HepG2 (cell line): ENCODE results near the gene COL5A1. TPM values are rescaled to one million over a fixed set of nuclear protein-coding genes. Genes with fewer than 3 reads are reported as not detected.

ENCODE experiments used
- ATAC-seq: fragments of 200-7000 bp; cut with Tn5 transposase; 3 replicates; pipeline ENCODE4 v1.9.1; 2020; ENCODE audit warnings: mild to moderate bottlenecking, moderate library complexity
- BruUV-seq: library from RNA; stranded (reverse); fragments of 400-500 nt; replicated peaks from 2 replicates; lab custom pipeline; 2021; lab: Mats Ljungman, UMichigan
- CTCF ChIA-PET: fragments of 300-600 bp; formaldehyde crosslinking; extraction: SDS; loops from one replicate; lab custom pipeline; 2021; ENCODE audit warnings: low total read pairs, inconsistent platforms, low intra/inter-chr PET ratio; lab: Yijun Ruan, JAX
- POLR2A ChIA-PET: fragments of 350-600 bp; sonication (Branson Sonifier 250); formaldehyde crosslinking; loops from one replicate; lab custom pipeline; 2020; ENCODE audit warnings: antibody characterized with exemption, inconsistent platforms; lab: Yijun Ruan, JAX
- DNase-seq: peaks from one replicate; pipeline ENCODE4 v3.0.0-alpha.2; 2015; ENCODE audit warnings: low spot score
- FAIRE-seq: peaks from 3 replicates; lab custom pipeline; 2011; peaks lifted over from hg19 to GRCh38; lab: Jason Lieb, UNC
- H2AFZ ChIP-seq: one replicate; pipeline ENCODE4 v1.6.1; 2011; ENCODE audit warnings: low read length, inconsistent platforms
- H3K27ac ChIP-seq: fragments of 300-600 bp; 3 replicates; pipeline ENCODE4 v1.8.0; 2011; ENCODE audit warnings: mixed run types, mild to moderate bottlenecking, mixed read lengths, low read length, inconsistent platforms; ENCODE audit not compliant: insufficient read depth; ENCODE audit errors: extremely low read length
- H3K27me3 ChIP-seq, 2 experiments: fragments of 200-600 bp in 1 of 2; 2 replicates in 1 of 2; 3 replicates in 1 of 2; pipeline versions ENCODE4 v1.6.0 to v1.8.0; 2011; ENCODE audit warnings: low read length in 2 of 2, mild to moderate bottlenecking in 2 of 2, moderate library complexity in 2 of 2, inconsistent platforms in 1 of 2; ENCODE audit not compliant: insufficient read depth in 2 of 2, control insufficient read depth in 1 of 2
- H3K36me3 ChIP-seq, 2 experiments: fragments of 200-600 bp in 1 of 2; replicated peaks in 1 of 2; 2 replicates in 1 of 2; 3 replicates in 1 of 2; pipeline versions ENCODE4 v1.5.1 to v1.8.0; 2011; ENCODE audit warnings: low read length in 2 of 2, inconsistent platforms in 1 of 2; ENCODE audit not compliant: insufficient read depth in 2 of 2, control insufficient read depth in 1 of 2
- H3K4me1 ChIP-seq: 2 replicates; pipeline ENCODE4 v1.5.1; 2012; ENCODE audit warnings: low read length, inconsistent platforms; ENCODE audit not compliant: insufficient read depth
- H3K4me2 ChIP-seq: 2 replicates; pipeline ENCODE4 v1.6.0; 2011; ENCODE audit warnings: low read depth, low read length, inconsistent platforms
- H3K4me3 ChIP-seq, 3 experiments: fragments of 200-600 bp in 1 of 3; sonication (generic), shearing (Covaris generic) in 1 of 3; replicated peaks in 1 of 3; 2 replicates each; pipeline ENCODE4 v1.5.1; 2011 to 2016; ENCODE audit warnings: low read length in 3 of 3, inconsistent platforms in 2 of 3, low read depth in 2 of 3, mild to moderate bottlenecking in 2 of 3, control low read depth in 1 of 3, mixed read lengths in 1 of 3; ENCODE audit not compliant: insufficient read depth in 1 of 3
- H3K79me2 ChIP-seq: one replicate; pipeline ENCODE4 v1.6.1; 2011; ENCODE audit warnings: low read length, inconsistent platforms; ENCODE audit not compliant: insufficient read depth
- H3K9ac ChIP-seq: 2 replicates; pipeline ENCODE4 v1.6.0; 2011; ENCODE audit warnings: mild to moderate bottlenecking, low read depth, low read length, inconsistent platforms; ENCODE audit not compliant: insufficient read depth
- H3K9me3 ChIP-seq: 2 replicates; pipeline ENCODE4 v1.5.1; 2012; ENCODE audit warnings: mild to moderate bottlenecking, low read length
- H4K20me1 ChIP-seq: 2 replicates; pipeline ENCODE4 v1.6.0; 2011; ENCODE audit warnings: inconsistent platforms, mild to moderate bottlenecking, low read length, moderate library complexity; ENCODE audit not compliant: insufficient read depth
- NCOR1 ChIP-seq: fragments of 200-600 bp; sonication (generic); IDR thresholded peaks from 2 replicates; pipeline ENCODE4 v1.7.0; 2017; ENCODE audit warnings: antibody characterized with exemption, low read length, borderline replicate concordance
- TAF15 ChIP-seq: fragments of 200-400 bp; formaldehyde crosslinking; IDR thresholded peaks from one replicate; pipeline ENCODE4 v1.6.1; 2018; ENCODE audit warnings: mild to moderate bottlenecking, low read depth, low read length; ENCODE audit not compliant: poor library complexity, severe bottlenecking
- TP53 ChIP-seq: sonication (generic); formaldehyde crosslinking; conservative IDR thresholded peaks from 2 replicates; pipeline ENCODE4 v1.4.0; 2020; ENCODE audit warnings: missing genetic modification reagents
- ZNF101 ChIP-seq: sonication (generic); formaldehyde crosslinking; IDR thresholded peaks from 2 replicates; pipeline ENCODE4 v1.4.0; 2020; ENCODE audit warnings: mild to moderate bottlenecking, low read depth, missing genetic modification reagents, borderline replicate concordance
- WGBS: methylation state at CpG from one replicate; pipeline ENCODE4 v1.1.6; 2017; ENCODE audit warnings: low lambda C conversion rate; 5-methylcytosine and 5-hydroxymethylcytosine counted together
- in situ Hi-C: cut with HindIII; loops from 2 replicates; pipeline ENCODE4 v1.10.0; 2017; ENCODE audit warnings: low pct_unique_long_range_greater_than_20kb; ENCODE audit not compliant: extremely low pct_ligation_motif_present
- intact Hi-C: fragments of 100-400 bp; cut with micrococcal nuclease; formaldehyde crosslinking; loops from one replicate; pipeline ENCODE4 v1.10.0; 2022; ENCODE audit not compliant: unreplicated experiment
- polyA plus RNA-seq, 8 experiments: library from polyadenylated mRNA; depleted of rRNA in 3 of 8; stranded (reverse) in 7 of 8; unstranded in 1 of 8; fragments of >200 nt; fragmentation: Illumina TruSeq in 4 of 8; extraction: Trizol in 4 of 8; gene quantifications; 2 replicates each; pipeline versions ENCODE4 v1.2.1 to v1.2.3, GENCODE V29; 2011 to 2016; ENCODE audit warnings: low read depth in 4 of 8, missing spikeins in 1 of 8, mixed read lengths in 1 of 8; ENCODE audit not compliant: insufficient read depth in 1 of 8
- total RNA-seq, 5 experiments: library from RNA; depleted of rRNA; stranded (reverse); fragments of >200 nt; fragmentation: Illumina TruSeq; extraction: Trizol; gene quantifications; 2 replicates each; pipeline ENCODE4 v1.2.3, GENCODE V29; 2016; ENCODE audit warnings: low read depth in 1 of 5
- TF ChIP-seq, protein P1 (sequence below): conservative IDR thresholded peaks from 2 replicates; pipeline ENCODE4 v1.6.1; 2018; ENCODE audit warnings: missing genetic modification reagents
- TF ChIP-seq, protein P2 (sequence below): IDR thresholded peaks from 2 replicates; pipeline ENCODE4 v1.6.1; 2016; ENCODE audit warnings: low read depth

COL5A1 gene
- total and polyA plus RNA-seq, 2 of the 13 experiments (the other 11 are each of a cell fraction or from before 2014, with no cell fraction given) = not detected

DNA sequence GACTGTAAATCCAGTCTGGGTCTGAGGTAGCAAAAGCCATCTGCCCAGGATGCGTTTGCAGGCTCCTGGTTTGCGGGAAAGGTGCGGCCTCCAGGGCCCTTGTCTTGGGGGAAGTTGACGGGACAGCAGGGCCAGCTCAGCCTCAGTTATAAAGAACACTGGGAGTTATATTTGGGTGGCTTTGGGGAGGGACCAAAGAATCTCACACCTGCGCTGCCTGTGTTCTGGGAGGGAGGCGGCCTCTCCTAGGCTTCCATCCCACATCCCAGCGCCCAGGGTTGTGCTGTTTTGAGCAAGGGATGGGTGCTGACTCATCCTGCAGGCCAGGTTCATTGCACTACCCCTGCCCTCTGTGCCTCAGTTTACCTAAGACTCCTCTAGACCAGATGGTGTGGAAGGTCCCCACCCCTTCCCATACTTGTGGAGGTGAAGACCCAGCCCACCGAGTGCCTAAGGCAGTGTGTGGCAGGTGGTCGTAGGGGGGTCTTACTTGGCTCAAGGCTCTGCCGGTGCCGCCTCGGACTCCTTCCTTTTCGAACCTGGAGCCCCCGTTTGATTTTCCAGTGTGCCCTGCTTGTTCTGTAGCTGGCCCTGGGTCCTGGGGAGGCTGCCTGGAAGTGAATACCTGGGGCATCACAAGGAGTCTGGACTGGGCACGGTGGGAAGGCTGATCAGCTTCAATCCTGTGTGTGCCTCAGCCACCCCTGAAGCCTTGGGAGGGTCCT, 199.7 kb downstream of the COL5A1 start:
- ATAC-seq (no peak), DNase-seq (no peak), FAIRE-seq (no peak)
- intact Hi-C loops = no loop called here
- H2AFZ ChIP-seq = no peak overlapping the region
- no peak overlapping the region for H3K9ac ChIP-seq
- no peaks in the 10 kb centered on the region for H3K4me1 ChIP-seq
- POLR2A ChIA-PET = no interaction called here
- H3K36me3 ChIP-seq = no peaks in the 10 kb centered on the region
- CTCF ChIA-PET = no interaction called here
- BruUV-seq = no TSS peak
- H4K20me1 ChIP-seq = no peaks in the 10 kb centered on the region
- H3K4me2 ChIP-seq = no peak overlapping the region
- WGBS = 15% methylated on average over 8 of the region's 15 CpGs
- no peaks in the 10 kb centered on the region for H3K9me3 ChIP-seq
- H3K4me3 ChIP-seq = no peak overlapping the region
- H3K79me2 ChIP-seq = no peaks in the 10 kb centered on the region
- peaks cover 12 to 90% of the 10 kb centered on the region in 2 experiments for H3K27me3 ChIP-seq
- no peak overlapping the region for H3K27ac ChIP-seq
- in situ Hi-C loops = no loop called here
- no peak for TF ChIP-seq TP53 (CRISPR knock-in tag)
- TF ChIP-seq ZNF101 (CRISPR knock-in tag) = no peak
- TF ChIP-seq, protein P1, sequence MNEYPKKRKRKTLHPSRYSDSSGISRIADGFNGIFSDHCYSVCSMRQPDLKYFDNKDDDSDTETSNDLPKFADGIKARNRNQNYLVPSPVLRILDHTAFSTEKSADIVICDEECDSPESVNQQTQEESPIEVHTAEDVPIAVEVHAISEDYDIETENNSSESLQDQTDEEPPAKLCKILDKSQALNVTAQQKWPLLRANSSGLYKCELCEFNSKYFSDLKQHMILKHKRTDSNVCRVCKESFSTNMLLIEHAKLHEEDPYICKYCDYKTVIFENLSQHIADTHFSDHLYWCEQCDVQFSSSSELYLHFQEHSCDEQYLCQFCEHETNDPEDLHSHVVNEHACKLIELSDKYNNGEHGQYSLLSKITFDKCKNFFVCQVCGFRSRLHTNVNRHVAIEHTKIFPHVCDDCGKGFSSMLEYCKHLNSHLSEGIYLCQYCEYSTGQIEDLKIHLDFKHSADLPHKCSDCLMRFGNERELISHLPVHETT = no peak
- TF ChIP-seq, protein P2, sequence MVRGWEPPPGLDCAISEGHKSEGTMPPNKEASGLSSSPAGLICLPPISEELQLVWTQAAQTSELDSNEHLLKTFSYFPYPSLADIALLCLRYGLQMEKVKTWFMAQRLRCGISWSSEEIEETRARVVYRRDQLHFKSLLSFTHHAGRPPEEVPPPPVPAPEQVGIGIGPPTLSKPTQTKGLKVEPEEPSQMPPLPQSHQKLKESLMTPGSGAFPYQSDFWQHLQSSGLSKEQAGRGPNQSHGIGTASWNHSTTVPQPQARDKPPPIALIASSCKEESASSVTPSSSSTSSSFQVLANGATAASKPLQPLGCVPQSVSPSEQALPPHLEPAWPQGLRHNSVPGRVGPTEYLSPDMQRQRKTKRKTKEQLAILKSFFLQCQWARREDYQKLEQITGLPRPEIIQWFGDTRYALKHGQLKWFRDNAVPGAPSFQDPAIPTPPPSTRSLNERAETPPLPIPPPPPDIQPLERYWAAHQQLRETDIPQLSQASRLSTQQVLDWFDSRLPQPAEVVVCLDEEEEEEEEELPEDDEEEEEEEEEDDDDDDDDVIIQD (CRISPR knock-in tag) = no peak
- TF ChIP-seq NCOR1 = no peak
- no peak for TF ChIP-seq TAF15
